GM18858 (cell line): ENCODE measurements around the gene RHBDF2.

Source experiments
- ATAC-seq: cut with Tn5 transposase; IDR thresholded peaks from one replicate; pipeline ENCODE4 v1.9.1; 2021; ENCODE audit not compliant: unreplicated experiment

The RHBDF2 gene

GRCh38 chr17:76501018-76501826, at the start of gene RHBDF2:
TSS of gene RHBDF2 (minus strand) at chr17:76501423. CDS start at chr17:76481524, 19,899 bp downstream.
- peak; percentile 38 for ATAC-seq

GRCh38 chr17:76549539-76549938, 48.3 kb upstream of the RHBDF2 start:
- ATAC-seq: no peak

GRCh38 chr17:76549215-76549518, 47.9 kb upstream of the RHBDF2 start:
- no peak for ATAC-seq

GRCh38 chr17:76548378-76549214, 47.4 kb upstream of the RHBDF2 start:
- ATAC-seq: no peak

- no peak for ATAC-seq
These were observed 46.5 kb upstream of the RHBDF2 start for GRCh38 chr17:76547642-76548202.

GRCh38 chr17:76547183-76547641, 46.0 kb upstream of the RHBDF2 start:
- no peak for ATAC-seq

- ATAC-seq: no peak
These were observed 45.4 kb upstream of the RHBDF2 start for GRCh38 chr17:76546556-76547182.

- ATAC-seq: no peak
These were observed 44.8 kb upstream of the RHBDF2 start for GRCh38 chr17:76545918-76546555.

GRCh38 chr17:76544546-76545365, 43.5 kb upstream of the RHBDF2 start:
- no peak for ATAC-seq

- ATAC-seq: no peak
These were observed 42.8 kb upstream of the RHBDF2 start for GRCh38 chr17:76543826-76544545.

GRCh38 chr17:76543482-76543825, 42.2 kb upstream of the RHBDF2 start:
- ATAC-seq: no peak

GRCh38 chr17:76542984-76543383, 41.8 kb upstream of the RHBDF2 start:
- no peak for ATAC-seq

GRCh38 chr17:76542566-76542971, 41.3 kb upstream of the RHBDF2 start:
- no peak for ATAC-seq

GRCh38 chr17:76541739-76542454, 40.7 kb upstream of the RHBDF2 start:
- ATAC-seq: no peak

GRCh38 chr17:76540381-76541300, 39.4 kb upstream of the RHBDF2 start:
- no peak for ATAC-seq

GRCh38 chr17:76539631-76540271, 38.5 kb upstream of the RHBDF2 start, which contains the start of gene PRCD:
TSS of gene PRCD (plus strand) at chr17:76540044. CDS start at chr17:76540142, 98 bp downstream.
- no peak for ATAC-seq

GRCh38 chr17:76538941-76539570, 37.8 kb upstream of the RHBDF2 start:
- ATAC-seq: no peak
